DMS153 (cell line): ENCODE data around the gene PLEKHA6.

ENCODE experiments used
- DNase-seq: peaks from one replicate; lab custom pipeline; 2025; lab: John Stamatoyannopoulos, UW

The PLEKHA6 gene

GRCh38 chr1:204211046-204211445 lies 148.7 kb downstream of the PLEKHA6 start:
- DNase-seq: no peak

DNA sequence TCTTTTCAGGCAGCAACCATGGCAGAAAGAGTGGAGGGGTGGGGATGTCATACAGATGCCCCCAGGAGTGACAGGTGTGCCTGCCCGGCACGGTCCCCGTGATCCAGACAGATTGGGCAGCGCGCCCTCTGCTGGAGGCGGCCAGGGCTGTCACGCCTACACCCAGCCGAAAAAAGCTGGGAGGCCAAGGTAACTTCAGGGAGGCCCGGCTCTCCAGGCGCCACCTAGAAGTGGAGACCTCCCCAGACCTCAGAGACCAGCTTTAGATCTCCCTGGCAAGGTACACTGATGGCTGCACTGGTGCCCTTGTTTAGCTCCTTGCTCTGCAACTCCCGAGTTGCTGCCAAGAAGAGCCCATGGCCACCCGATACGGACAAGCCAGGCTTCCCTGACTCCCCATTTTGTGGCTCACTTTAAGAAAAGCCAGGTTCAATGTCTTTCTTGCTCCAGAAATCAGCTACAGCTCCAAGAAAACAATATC lies 152.6 kb downstream of the PLEKHA6 start:
- DNase-seq: no peak

DNA sequence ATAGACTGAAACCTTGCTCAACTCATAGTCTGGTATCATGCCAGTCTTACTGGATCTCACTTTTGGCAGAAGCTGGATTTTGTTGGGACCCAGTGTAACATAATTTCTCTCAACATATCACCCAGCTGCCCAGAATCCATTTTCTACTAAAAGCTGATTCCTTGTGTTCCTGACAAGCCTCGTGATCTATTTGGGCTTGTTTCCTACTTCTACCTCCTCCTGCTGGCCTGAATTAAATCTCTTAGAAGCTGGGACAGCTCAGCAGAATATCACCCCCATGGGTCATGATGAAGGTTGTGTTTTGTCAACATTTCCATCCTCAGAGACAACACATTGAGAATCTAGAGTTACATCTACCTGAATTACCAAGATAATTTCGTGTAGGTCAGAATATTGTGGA lies 153.6 kb downstream of the PLEKHA6 start:
- DNase-seq: no peak

- DNase-seq: no peak
Observed at GRCh38 chr1:204205486-204205885, 154.2 kb downstream of the PLEKHA6 start.

GRCh38 chr1:204204944-204205343 lies 154.8 kb downstream of the PLEKHA6 start:
- DNase-seq: no peak

GRCh38 chr1:204203206-204203767 lies 156.4 kb downstream of the PLEKHA6 start:
- no peak for DNase-seq

- no peak for DNase-seq
Observed at GRCh38 chr1:204202481-204202880, 157.2 kb downstream of the PLEKHA6 start.

GRCh38 chr1:204201348-204202040 lies 158.2 kb downstream of the PLEKHA6 start:
- no peak for DNase-seq

GRCh38 chr1:204199579-204199978 lies 160.2 kb downstream of the PLEKHA6 start:
- no peak for DNase-seq

- DNase-seq: no peak
Observed at GRCh38 chr1:204198348-204199340, 161.1 kb downstream of the PLEKHA6 start.

GRCh38 chr1:204197068-204197467 lies 162.7 kb downstream of the PLEKHA6 start:
- no peak for DNase-seq

- no peak for DNase-seq
Observed at GRCh38 chr1:204196068-204196795, 163.5 kb downstream of the PLEKHA6 start, which contains the start of gene KISS1. Gene KISS1, minus strand, starts transcription at chr1:204196491. Its CDS starts 3,615 bp downstream, at chr1:204192876.

- no peak for DNase-seq
Observed at GRCh38 chr1:204194771-204195170, 165.0 kb downstream of the PLEKHA6 start.

- no peak for DNase-seq
Observed at GRCh38 chr1:204194080-204194479, 165.6 kb downstream of the PLEKHA6 start.

- no peak for DNase-seq
Observed at GRCh38 chr1:204192589-204193352, 167.0 kb downstream of the PLEKHA6 start.

GRCh38 chr1:204192046-204192445 lies 167.7 kb downstream of the PLEKHA6 start:
- DNase-seq: no peak

GRCh38 chr1:204191456-204191855 lies 168.3 kb downstream of the PLEKHA6 start:
- DNase-seq: no peak

DNA sequence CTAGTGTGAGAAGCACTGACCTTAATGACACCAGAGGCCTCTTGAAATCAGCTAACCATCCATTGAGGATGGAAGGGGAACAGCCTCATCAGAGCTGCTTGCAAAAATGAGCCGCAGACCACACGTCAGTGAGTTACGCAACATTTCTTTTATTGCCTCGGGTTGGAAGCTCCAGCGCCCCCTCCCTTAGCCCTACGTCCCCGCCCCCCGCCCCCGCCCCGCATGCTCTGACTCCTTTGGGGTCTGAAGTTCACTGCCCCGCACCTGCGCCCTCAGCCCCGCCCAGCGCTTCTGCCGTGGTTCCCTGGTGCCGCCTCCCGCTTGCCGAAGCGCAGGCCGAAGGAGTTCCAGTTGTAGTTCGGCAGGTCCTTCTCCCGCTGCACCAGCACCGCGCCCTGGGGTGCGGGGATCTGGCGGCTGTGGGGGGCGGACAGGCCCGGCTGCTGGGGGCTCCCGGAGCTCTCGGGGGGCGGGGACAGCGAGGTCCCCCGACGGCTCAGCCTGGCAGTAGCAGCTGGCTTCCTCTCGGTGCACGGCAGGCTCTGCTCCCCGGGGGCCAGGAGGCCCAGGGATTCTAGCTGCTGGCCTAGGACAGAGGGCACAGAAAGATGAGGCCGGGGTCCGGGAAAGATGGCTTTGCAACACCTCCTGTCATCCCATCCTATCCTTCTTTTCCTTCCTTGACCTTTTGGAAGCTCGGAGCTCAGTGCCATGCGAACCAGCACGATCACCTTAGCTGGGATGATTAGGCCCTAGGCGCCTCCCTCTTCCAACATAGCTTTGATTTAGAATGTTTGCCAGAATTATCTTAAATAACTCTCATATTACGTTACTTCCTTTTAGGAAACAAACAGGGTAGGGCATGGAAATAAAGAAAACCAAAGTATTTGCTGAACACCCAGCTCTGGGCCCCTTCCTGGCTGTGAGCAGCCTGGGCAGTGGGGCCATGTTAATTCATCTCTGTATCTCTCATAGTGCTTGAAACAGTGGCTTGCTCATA lies 169.2 kb downstream of the PLEKHA6 start:
- no peak for DNase-seq

DNA sequence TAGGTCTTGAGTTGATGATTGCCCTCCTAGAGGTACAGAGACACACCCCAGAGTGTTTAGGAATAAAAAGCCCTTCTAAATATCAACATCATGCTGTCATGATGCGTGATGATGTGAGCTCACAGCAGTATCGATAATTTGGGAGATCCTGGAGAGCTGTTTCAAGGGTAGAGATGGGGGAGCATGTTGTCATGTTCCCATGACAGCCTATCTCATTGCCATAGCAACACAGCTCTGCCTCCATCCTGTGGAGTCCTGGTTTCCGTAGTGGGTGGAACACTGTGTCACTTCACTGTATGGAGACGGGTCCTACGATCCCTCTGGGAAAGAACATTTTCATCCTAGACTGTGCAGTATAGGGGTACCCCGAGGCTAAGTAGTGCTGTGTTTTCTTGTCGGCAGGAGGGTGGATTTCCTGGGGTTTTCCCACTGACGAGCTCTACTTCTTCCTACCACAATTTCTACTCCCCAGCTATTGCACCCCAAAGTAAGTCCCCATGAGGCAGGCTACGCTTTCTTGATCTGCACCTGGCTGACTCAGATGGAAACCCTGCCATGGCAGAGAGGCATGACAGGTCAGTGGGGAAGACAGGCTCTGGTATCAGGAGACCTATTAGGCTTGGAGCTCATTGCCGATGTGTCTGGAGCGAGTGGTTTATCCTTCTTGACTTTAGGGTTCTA lies 170.6 kb downstream of the PLEKHA6 start:
- DNase-seq: no peak
